WTC11 (cell line): ENCODE measurements around the gene SLC6A4. TPM values are rescaled to one million over a fixed set of nuclear protein-coding genes. Genes with fewer than 3 reads are reported as not detected.

Experiments used
- ATAC-seq: fragments of 200-7000 bp; cut with Tn5 transposase; 2 replicates; pipeline ENCODE4 v1.10.0; 2021; ENCODE audit warnings: mild to moderate bottlenecking, moderate library complexity
- CTCF ChIA-PET: fragments of 300-600 bp; sonication (Branson Sonifier 250); formaldehyde crosslinking; loops from one replicate; lab custom pipeline; 2021; ENCODE audit warnings: antibody characterized with exemption; lab: Charles Lee
- POLR2A ChIA-PET: fragments of 350-600 bp; sonication (Branson Sonifier 250); formaldehyde crosslinking; loops from one replicate; lab custom pipeline; 2021; ENCODE audit warnings: antibody characterized with exemption; lab: Charles Lee
- DNase-seq: peaks from one replicate; pipeline ENCODE4 v3.0.0; 2021; ENCODE audit warnings: low spot score
- H3K27ac Mint-ChIP-seq: 2 replicates; pipeline ENCODE4 v1.8.0; 2021; ENCODE audit warnings: mixed read lengths
- H3K27me3 Mint-ChIP-seq: 2 replicates; pipeline ENCODE4 v1.8.0; 2021; ENCODE audit warnings: low read depth, mild to moderate bottlenecking, moderate library complexity, mixed read lengths
- H3K36me3 Mint-ChIP-seq: 2 replicates; pipeline ENCODE4 v1.8.0; 2021; ENCODE audit warnings: mixed read lengths
- H3K4me1 Mint-ChIP-seq: 2 replicates; pipeline ENCODE4 v1.8.0; 2022; ENCODE audit warnings: mixed read lengths
- H3K4me3 Mint-ChIP-seq: 2 replicates; pipeline ENCODE4 v1.8.0; 2021; ENCODE audit warnings: mild to moderate bottlenecking, moderate library complexity, mixed read lengths
- H3K9me3 Mint-ChIP-seq: 2 replicates; pipeline ENCODE4 v1.8.0; 2021; ENCODE audit warnings: mixed read lengths
- ATF6 ChIP-seq: sonication (generic); formaldehyde crosslinking; IDR thresholded peaks from 2 replicates; pipeline ENCODE4 v1.8.1; 2023; ENCODE audit warnings: mild to moderate bottlenecking, missing genetic modification reagents
- CREB1 ChIP-seq: sonication (generic); formaldehyde crosslinking; IDR thresholded peaks from 2 replicates; pipeline ENCODE4 v1.8.0; 2023; ENCODE audit warnings: mild to moderate bottlenecking, missing genetic modification reagents
- CTCF ChIP-seq: fragments of 200-600 bp; IDR thresholded peaks from 2 replicates; pipeline ENCODE4 v1.8.0; 2022; ENCODE audit warnings: antibody characterized with exemption
- FOXP1 ChIP-seq: sonication (generic); formaldehyde crosslinking; IDR thresholded peaks from 2 replicates; pipeline ENCODE4 v1.8.0; 2022; ENCODE audit warnings: missing genetic modification reagents, mild to moderate bottlenecking, moderate library complexity, borderline replicate concordance
- GABPB1 ChIP-seq: sonication (generic); formaldehyde crosslinking; IDR thresholded peaks from 2 replicates; pipeline ENCODE4 v1.8.1; 2023; ENCODE audit warnings: mild to moderate bottlenecking, missing genetic modification reagents
- MLX ChIP-seq: sonication (generic); formaldehyde crosslinking; IDR thresholded peaks from 2 replicates; pipeline ENCODE4 v1.8.1; 2023; ENCODE audit warnings: mild to moderate bottlenecking, missing genetic modification reagents, moderate library complexity
- NR3C1 ChIP-seq: sonication (generic); formaldehyde crosslinking; conservative IDR thresholded peaks from 2 replicates; pipeline ENCODE4 v1.8.1; 2023; ENCODE audit warnings: low read depth, mild to moderate bottlenecking, missing genetic modification reagents
- RORB ChIP-seq: fragments of 250-450 bp; sonication (Bioruptor Pico); IDR thresholded peaks from 2 replicates; pipeline ENCODE4 v1.9.0; 2021; ENCODE audit warnings: mild to moderate bottlenecking
- SMAD3 ChIP-seq: sonication (generic); formaldehyde crosslinking; IDR thresholded peaks from 2 replicates; pipeline ENCODE4 v1.8.0; 2022; ENCODE audit warnings: missing genetic modification reagents, mild to moderate bottlenecking, borderline replicate concordance
- TCF7 ChIP-seq: sonication (generic); formaldehyde crosslinking; IDR thresholded peaks from 2 replicates; pipeline ENCODE4 v1.8.0; 2022; ENCODE audit warnings: mild to moderate bottlenecking, low read depth, missing genetic modification reagents, moderate library complexity
- TEAD4 ChIP-seq: sonication (generic); formaldehyde crosslinking; IDR thresholded peaks from 2 replicates; pipeline ENCODE4 v1.8.0; 2022; ENCODE audit warnings: mild to moderate bottlenecking, missing genetic modification reagents
- ZNF416 ChIP-seq: fragments of 250-450 bp; sonication (Bioruptor Pico); IDR thresholded peaks from 2 replicates; pipeline ENCODE4 v1.9.0; 2021; ENCODE audit warnings: mild to moderate bottlenecking, inconsistent platforms
- ZNF425 ChIP-seq: fragments of 250-450 bp; sonication (Bioruptor Pico); conservative IDR thresholded peaks from 2 replicates; pipeline ENCODE4 v1.9.0; 2021; ENCODE audit warnings: mild to moderate bottlenecking
- ZNF532 ChIP-seq: fragments of 250-450 bp; sonication (Bioruptor Pico); IDR thresholded peaks from 2 replicates; pipeline ENCODE4 v1.9.0; 2021; ENCODE audit warnings: mild to moderate bottlenecking, borderline replicate concordance
- total RNA-seq: library from RNA; stranded (reverse); gene quantifications from 3 replicates; pipeline ENCODE4 v1.2.3, GENCODE V29; 2021
- TF ChIP-seq, protein P1 (sequence below): sonication (generic); formaldehyde crosslinking; IDR thresholded peaks from 2 replicates; pipeline ENCODE4 v1.8.1; 2022; ENCODE audit warnings: mild to moderate bottlenecking, missing genetic modification reagents, moderate library complexity, borderline replicate concordance

Gene SLC6A4
- total RNA-seq, 1 experiment from 2014 or later, result 0.13 TPM

DNA sequence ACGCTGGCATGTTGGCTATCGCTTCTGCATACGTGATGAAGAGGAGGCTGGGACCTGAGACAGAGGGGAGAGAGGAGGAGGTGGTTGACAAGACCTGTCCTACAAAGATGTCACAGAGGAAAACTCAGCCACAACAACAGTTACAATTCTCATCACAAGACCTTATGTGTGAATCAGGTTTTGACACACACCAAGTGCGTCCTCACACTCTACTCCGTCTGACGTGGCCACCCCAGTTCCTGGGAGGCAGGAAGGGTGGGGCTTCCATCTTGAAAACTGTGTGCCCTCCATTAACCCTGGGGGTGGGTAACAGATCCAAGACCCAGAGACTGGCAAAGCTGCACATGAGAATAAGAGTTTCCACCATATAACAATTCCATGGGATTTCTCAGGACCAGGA is 24.1 kb downstream of the SLC6A4 start:
- CTCF ChIA-PET, result interaction anchor here (1.7 kb wide), 1 partner anchor 25 kb away, joined by 4 read pairs; no protein-coding TSS in a partner anchor
- POLR2A ChIA-PET, result no interaction called here
- DNase-seq, result no peak
- no peaks in the 10 kb centered on the region for H3K27me3 Mint-ChIP-seq
- no peak overlapping the region for H3K4me3 Mint-ChIP-seq
- H3K4me1 Mint-ChIP-seq, result no peaks in the 10 kb centered on the region
- no peaks in the 10 kb centered on the region for H3K9me3 Mint-ChIP-seq
- H3K36me3 Mint-ChIP-seq, result no peaks in the 10 kb centered on the region
- H3K27ac Mint-ChIP-seq, result no peak overlapping the region
- no peak for ATAC-seq
- TF ChIP-seq ZNF532 (CRISPR knock-in tag) (no peak), RORB (CRISPR knock-in tag) (no peak), CREB1 (CRISPR knock-in tag) (no peak), MLX (CRISPR knock-in tag) (no peak), FOXP1 (CRISPR knock-in tag) (no peak), TCF7 (CRISPR knock-in tag) (no peak), TEAD4 (CRISPR knock-in tag) (no peak), ATF6 (CRISPR knock-in tag) (no peak), GABPB1 (CRISPR knock-in tag) (no peak), CTCF (no peak), NR3C1 (CRISPR knock-in tag) (no peak), ZNF416 (CRISPR knock-in tag) (no peak), ZNF425 (no peak), SMAD3 (CRISPR knock-in tag) (no peak)
- TF ChIP-seq, protein P1, sequence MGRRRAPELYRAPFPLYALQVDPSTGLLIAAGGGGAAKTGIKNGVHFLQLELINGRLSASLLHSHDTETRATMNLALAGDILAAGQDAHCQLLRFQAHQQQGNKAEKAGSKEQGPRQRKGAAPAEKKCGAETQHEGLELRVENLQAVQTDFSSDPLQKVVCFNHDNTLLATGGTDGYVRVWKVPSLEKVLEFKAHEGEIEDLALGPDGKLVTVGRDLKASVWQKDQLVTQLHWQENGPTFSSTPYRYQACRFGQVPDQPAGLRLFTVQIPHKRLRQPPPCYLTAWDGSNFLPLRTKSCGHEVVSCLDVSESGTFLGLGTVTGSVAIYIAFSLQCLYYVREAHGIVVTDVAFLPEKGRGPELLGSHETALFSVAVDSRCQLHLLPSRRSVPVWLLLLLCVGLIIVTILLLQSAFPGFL (CRISPR knock-in tag), result no peak
